Measurements from ENCODE around the gene ASMTL.
"Not testable (repeated sequence)": the region's sequence is repeated elsewhere in the genome, so short reads cannot be mapped to it uniquely, and the experiment has no call there.

GRCh38 chrX:1366363-1366762 lies 86.3 kb downstream of the ASMTL start:
- not testable (repeated sequence) for TF ChIP-seq CTCF (IDR thresholded peaks at IDR 0.05; ENCODE audit: borderline replicate concordance, extremely low read depth, low read length, poor library complexity, severe bottlenecking); EZH2 (IDR thresholded peaks at IDR 0.05; ENCODE audit: borderline replicate concordance, low read depth, low read length, severe bottlenecking)

All from DND-41 (cell line).